GM12891 (cell line): ENCODE results near the gene PUM1.

Source experiments
- PAX5 ChIP-seq: IDR thresholded peaks from 2 replicates; pipeline ENCODE4 v1.6.1; 2011; ENCODE audit warnings: low read length, moderate library complexity, mild to moderate bottlenecking; ENCODE audit not compliant: insufficient read depth, severe bottlenecking
- POLR2A ChIP-seq: IDR thresholded peaks from 2 replicates; pipeline ENCODE4 v1.6.1; 2011; ENCODE audit warnings: low read depth, low read length, control low read depth
- POLR2AphosphoS5 ChIP-seq: IDR thresholded peaks from 2 replicates; pipeline ENCODE4 v1.6.1; 2011; ENCODE audit warnings: low read depth, low read length, control low read depth
- SPI1 ChIP-seq: IDR thresholded peaks from 2 replicates; pipeline ENCODE4 v1.6.1; 2011; ENCODE audit warnings: low read depth, low read length, control low read depth
- TAF1 ChIP-seq: IDR thresholded peaks from 2 replicates; pipeline ENCODE4 v1.6.1; 2011; ENCODE audit warnings: low read depth, low read length, control low read depth

- TF ChIP-seq POLR2AphosphoS5 (no peak), POLR2A (no peak), SPI1 (no peak), TAF1 (no peak), PAX5 (no peak)
These were observed 53.1 kb downstream of the PUM1 start for GRCh38 chr1:31012210-31012924.
